Liver (tissue), 2 donors: ENCODE results near the gene GRM2.

Source experiments
- CTCF ChIP-seq: fragments of 150-350 bp; IDR thresholded peaks from 2 replicates; pipeline ENCODE4 v1.5.1; 2017; ENCODE audit warnings: improper control_type of control experiment, low read depth, low read length; ENCODE audit not compliant: missing input control
- TF ChIP-seq, protein P1 (sequence below): IDR thresholded peaks from 2 replicates; pipeline ENCODE4 v1.6.1; 2016; ENCODE audit warnings: antibody characterized with exemption
- donor health status: healthy.

DNA sequence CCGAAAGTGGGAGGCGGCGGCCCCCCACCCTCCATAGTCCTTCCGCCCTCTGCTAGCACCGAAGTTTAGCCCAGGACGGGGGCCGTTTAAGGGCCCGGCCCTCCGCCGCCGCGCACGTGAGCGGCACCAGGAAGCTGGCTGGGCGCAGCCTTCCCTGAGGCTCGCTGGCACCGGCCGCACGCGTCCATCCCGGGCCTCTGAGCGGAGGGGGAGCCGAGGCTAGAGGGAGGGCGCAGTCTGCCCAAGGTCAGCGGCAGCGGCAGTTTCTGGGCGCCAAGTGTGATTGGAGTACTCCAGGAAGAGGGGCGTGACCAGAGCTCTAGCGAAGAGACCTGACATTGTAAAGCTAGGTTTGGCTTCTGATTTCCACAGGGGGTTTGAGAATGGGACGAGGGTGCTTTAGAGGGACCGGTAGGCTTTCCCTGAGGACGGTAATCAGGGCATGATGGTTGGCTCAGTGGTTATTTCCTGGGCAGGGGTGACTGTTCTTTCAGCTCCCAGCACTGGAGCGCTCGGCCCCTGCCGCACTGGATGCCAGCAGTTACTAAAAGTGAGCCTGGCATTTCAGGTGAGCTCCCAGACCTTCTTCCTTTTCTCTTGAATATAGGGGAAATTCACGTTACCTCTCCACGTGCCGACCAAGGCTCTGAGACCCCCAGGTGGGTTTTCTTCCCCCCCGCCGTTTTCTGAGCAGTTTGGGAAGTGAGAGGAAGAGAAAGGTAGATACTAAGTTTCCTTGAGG is 35.0 kb upstream of the GRM2 start:
- no peak for TF ChIP-seq CTCF
- TF ChIP-seq, protein P1, sequence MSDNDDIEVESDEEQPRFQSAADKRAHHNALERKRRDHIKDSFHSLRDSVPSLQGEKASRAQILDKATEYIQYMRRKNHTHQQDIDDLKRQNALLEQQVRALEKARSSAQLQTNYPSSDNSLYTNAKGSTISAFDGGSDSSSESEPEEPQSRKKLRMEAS = no peak
